H9 (cell line): ENCODE data around the gene FBXO48. TPM values are rescaled to one million over a fixed set of nuclear protein-coding genes. Genes with fewer than 3 reads are reported as not detected.

ENCODE experiments used
- DNase-seq: peaks from one replicate; pipeline ENCODE4 v3.0.0-alpha.2; 2017
- H2AFZ ChIP-seq: one replicate; pipeline ENCODE4 v1.6.1; 2013; ENCODE audit warnings: mild to moderate bottlenecking, low read length, control low read depth, moderate library complexity
- H2AK5ac ChIP-seq: 2 replicates; pipeline ENCODE4 v1.6.1; 2013; ENCODE audit warnings: low read length, control low read depth, mixed read lengths; ENCODE audit not compliant: insufficient read length
- H2BK120ac ChIP-seq: one replicate; pipeline ENCODE4 v1.6.1; 2013; ENCODE audit warnings: low read depth, mild to moderate bottlenecking, low read length, control low read depth, inconsistent platforms; ENCODE audit not compliant: poor library complexity, severe bottlenecking
- H2BK12ac ChIP-seq: 2 replicates; pipeline ENCODE4 v1.6.1; 2013; ENCODE audit warnings: low read length, control low read depth, mixed read lengths, low read depth; ENCODE audit not compliant: insufficient read length
- H2BK15ac ChIP-seq: 2 replicates; pipeline ENCODE4 v1.6.1; 2013; ENCODE audit warnings: low read depth, low read length, control low read depth
- H2BK20ac ChIP-seq: one replicate; pipeline ENCODE4 v1.6.1; 2013; ENCODE audit warnings: low read depth, mild to moderate bottlenecking, low read length, control low read depth, inconsistent platforms; ENCODE audit not compliant: poor library complexity, severe bottlenecking
- H2BK5ac ChIP-seq: 2 replicates; pipeline ENCODE4 v1.6.1; 2013; ENCODE audit warnings: low read length, control low read depth, mixed read lengths; ENCODE audit not compliant: insufficient read length
- H3K14ac ChIP-seq: 2 replicates; pipeline ENCODE4 v1.6.1; 2013; ENCODE audit warnings: low read length, control low read depth; ENCODE audit not compliant: insufficient read depth
- H3K18ac ChIP-seq: 2 replicates; pipeline ENCODE4 v1.6.1; 2013; ENCODE audit warnings: low read depth, mild to moderate bottlenecking, mixed read lengths, low read length, control low read depth; ENCODE audit not compliant: insufficient read length
- H3K23ac ChIP-seq: 2 replicates; pipeline ENCODE4 v1.6.1; 2013; ENCODE audit warnings: low read length, control low read depth, mixed read lengths, low read depth; ENCODE audit not compliant: insufficient read length
- H3K23me2 ChIP-seq: 2 replicates; pipeline ENCODE4 v1.6.1; 2013; ENCODE audit warnings: low read depth, mild to moderate bottlenecking, mixed read lengths, low read length, control low read depth; ENCODE audit not compliant: insufficient read length, poor library complexity, severe bottlenecking
- H3K27ac ChIP-seq: 2 replicates; pipeline ENCODE4 v1.5.1; 2013; ENCODE audit warnings: low read length, control low read depth, mixed read lengths, low read depth; ENCODE audit not compliant: insufficient read length
- H3K27me3 ChIP-seq: 2 replicates; pipeline ENCODE4 v1.6.1; 2013; ENCODE audit warnings: low read length, control low read depth, inconsistent platforms; ENCODE audit not compliant: insufficient read depth
- H3K4ac ChIP-seq: 2 replicates; pipeline ENCODE4 v1.6.1; 2013; ENCODE audit warnings: low read depth, mild to moderate bottlenecking, control low read depth, inconsistent platforms, low read length, moderate library complexity
- H3K4me1 ChIP-seq: 2 replicates; pipeline ENCODE4 v1.6.1; 2013; ENCODE audit warnings: low read length, control low read depth, inconsistent platforms; ENCODE audit not compliant: insufficient read depth
- H3K4me2 ChIP-seq: 2 replicates; pipeline ENCODE4 v1.6.1; 2013; ENCODE audit warnings: low read length, control low read depth, mixed read lengths; ENCODE audit not compliant: insufficient read length, insufficient read depth
- H3K56ac ChIP-seq: 2 replicates; pipeline ENCODE4 v1.6.1; 2013; ENCODE audit warnings: low read depth, mild to moderate bottlenecking, mixed read lengths, low read length, control low read depth; ENCODE audit not compliant: insufficient read length
- H3K79me1 ChIP-seq: 2 replicates; pipeline ENCODE4 v1.6.1; 2013; ENCODE audit warnings: low read depth, mild to moderate bottlenecking, moderate library complexity, low read length, control low read depth, inconsistent platforms; ENCODE audit not compliant: insufficient read depth, poor library complexity, severe bottlenecking
- H3K79me2 ChIP-seq: 2 replicates; pipeline ENCODE4 v1.6.1; 2013; ENCODE audit warnings: low read length, control low read depth, inconsistent platforms; ENCODE audit not compliant: insufficient read depth
- H3K9ac ChIP-seq: 2 replicates; pipeline ENCODE4 v1.6.1; 2013; ENCODE audit warnings: low read length, control low read depth, mixed read lengths; ENCODE audit not compliant: insufficient read length; ENCODE audit errors: extremely low read depth
- H3K9me3 ChIP-seq: one replicate; pipeline ENCODE4 v1.6.1; 2013; ENCODE audit warnings: low read depth, low read length, inconsistent platforms; ENCODE audit not compliant: control insufficient read depth
- H3T11ph ChIP-seq: one replicate; pipeline ENCODE4 v1.6.1; 2013; ENCODE audit warnings: mild to moderate bottlenecking, low read length, control low read depth, inconsistent platforms
- H4K20me1 ChIP-seq: one replicate; pipeline ENCODE4 v1.6.1; 2013; ENCODE audit not compliant: control insufficient read depth, insufficient read length, insufficient read depth
- H4K5ac ChIP-seq: 2 replicates; pipeline ENCODE4 v1.6.1; 2013; ENCODE audit warnings: low read depth, mild to moderate bottlenecking, mixed read lengths, low read length, control low read depth; ENCODE audit not compliant: insufficient read length
- H4K8ac ChIP-seq: replicated peaks from 2 replicates; pipeline ENCODE4 v1.6.1; 2013; ENCODE audit warnings: low read length, control low read depth, mixed read lengths, low read depth; ENCODE audit not compliant: insufficient read length
- H4K91ac ChIP-seq: 2 replicates; pipeline ENCODE4 v1.6.1; 2013; ENCODE audit warnings: low read depth, mild to moderate bottlenecking, moderate library complexity, mixed read lengths, low read length, control low read depth; ENCODE audit not compliant: insufficient read length
- H3K27ac Mint-ChIP-seq, 3 experiments: 2 replicates in 2 of 3; 3 replicates in 1 of 3; pipeline ENCODE4 v1.8.0; 2020 to 2021; ENCODE audit warnings: mixed read lengths in 3 of 3, mild to moderate bottlenecking in 1 of 3, moderate library complexity in 1 of 3
- H3K27me3 Mint-ChIP-seq: 2 replicates; pipeline ENCODE4 v1.8.0; 2021; ENCODE audit warnings: low read depth, mild to moderate bottlenecking, moderate library complexity, mixed read lengths
- H3K36me3 Mint-ChIP-seq, 3 experiments: 2 replicates in 2 of 3; 3 replicates in 1 of 3; pipeline ENCODE4 v1.8.0; 2020 to 2021; ENCODE audit warnings: low read depth in 3 of 3, mixed read lengths in 3 of 3; ENCODE audit not compliant: insufficient read depth in 1 of 3
- H3K4me1 Mint-ChIP-seq, 2 experiments: 2 replicates each; pipeline ENCODE4 v1.8.0; 2020; ENCODE audit warnings: mixed read lengths in 2 of 2
- H3K4me3 Mint-ChIP-seq, 2 experiments: 2 replicates in 1 of 2; 3 replicates in 1 of 2; pipeline ENCODE4 v1.8.0; 2020 to 2021; ENCODE audit warnings: mild to moderate bottlenecking in 2 of 2, mixed read lengths in 2 of 2, moderate library complexity in 1 of 2
- H3K9me3 Mint-ChIP-seq, 2 experiments: 2 replicates in 1 of 2; 3 replicates in 1 of 2; pipeline ENCODE4 v1.8.0; 2020; ENCODE audit warnings: mild to moderate bottlenecking in 2 of 2, mixed read lengths in 2 of 2, moderate library complexity in 1 of 2
- CTCF ChIP-seq: fragments of 200-600 bp; sonication (generic); conservative IDR thresholded peaks from 3 replicates; pipeline ENCODE4 v1.8.0; 2021; ENCODE audit warnings: antibody characterized with exemption, mild to moderate bottlenecking
- total RNA-seq: library from RNA; stranded (reverse); gene quantifications from 2 replicates; pipeline ENCODE4 v1.2.1, GENCODE V29; 2021

The FBXO48 gene
- total RNA-seq, 1 experiment from 2014 or later = 1.4 TPM

- no peak overlapping the region for H4K91ac ChIP-seq
- H4K20me1 ChIP-seq = no peaks in the 10 kb centered on the region
- no peaks in the 10 kb centered on the region for H3K23me2 ChIP-seq
- H3K23ac ChIP-seq = no peak overlapping the region
- H3K27me3 Mint-ChIP-seq = peaks cover 9% of the 10 kb centered on the region
- peaks cover 24 to 29% of the 10 kb centered on the region in 2 experiments for H3K4me1 Mint-ChIP-seq
- H3K79me1 ChIP-seq = no peaks in the 10 kb centered on the region
- no peak overlapping the region for H3K4me2 ChIP-seq
- no peaks in the 10 kb centered on the region for H3K27me3 ChIP-seq
- no peaks in the 10 kb centered on the region for H3K79me2 ChIP-seq
- H3K56ac ChIP-seq = no peak overlapping the region
- H3T11ph ChIP-seq = no peak overlapping the region
- H4K5ac ChIP-seq = no peak overlapping the region
- H2BK120ac ChIP-seq = no peak overlapping the region
- H2BK15ac ChIP-seq = no peak overlapping the region
- H3K9me3 Mint-ChIP-seq = no peaks in the 10 kb centered on the region
- no peak for TF ChIP-seq CTCF
- H3K9me3 ChIP-seq = no peaks in the 10 kb centered on the region
- no peak overlapping the region for H2AK5ac ChIP-seq
- no peak overlapping the region for H3K27ac Mint-ChIP-seq
- H3K9ac ChIP-seq = no peak overlapping the region
- no peak overlapping the region for H2AFZ ChIP-seq
- no peak overlapping the region for H2BK5ac ChIP-seq
- no peak overlapping the region for H3K27ac ChIP-seq
- H3K18ac ChIP-seq = no peak overlapping the region
- no peak overlapping the region for H3K4ac ChIP-seq
- H4K8ac ChIP-seq = no peak overlapping the region
- peaks cover 3% of the 10 kb centered on the region; the same call in 1 of the 2 replicates for H3K4me1 ChIP-seq
- H3K14ac ChIP-seq = no peak overlapping the region
- H3K4me3 Mint-ChIP-seq = no peak overlapping the region
- H2BK12ac ChIP-seq = no peak overlapping the region
- no peak overlapping the region for H2BK20ac ChIP-seq
- H3K36me3 Mint-ChIP-seq = no peaks in the 10 kb centered on the region; a peak in 1 of 7 replicates
- DNase-seq = no peak
These were observed 52.6 kb downstream of the FBXO48 start for GRCh38 chr2:68414452-68414851.
